GM10847 (cell line): ENCODE measurements around the gene PCSK7.

ENCODE experiments used
- POLR2A ChIP-seq: IDR thresholded peaks from 2 replicates; pipeline ENCODE4 v1.6.1; 2011; ENCODE audit not compliant: insufficient read length; ENCODE audit errors: extremely low read depth

The PCSK7 gene

GRCh38 chr11:117166491-117166890 lies 65.4 kb downstream of the PCSK7 start:
- TF ChIP-seq POLR2A, result no peak

GRCh38 chr11:117160826-117161225 lies 71.0 kb downstream of the PCSK7 start:
- TF ChIP-seq POLR2A, result no peak

GRCh38 chr11:117159892-117160291 lies 72.0 kb downstream of the PCSK7 start:
- no peak for TF ChIP-seq POLR2A

GRCh38 chr11:117157507-117157906 lies 74.4 kb downstream of the PCSK7 start:
- TF ChIP-seq POLR2A, result no peak

GRCh38 chr11:117154468-117154867 lies 77.4 kb downstream of the PCSK7 start:
- no peak for TF ChIP-seq POLR2A
